Type B pancreatic cell (in vitro differentiated cells): ENCODE data around the gene TRABD2A. TPM values are rescaled to one million over a fixed set of nuclear protein-coding genes. Genes with fewer than 3 reads are reported as not detected.

Source experiments
- DNase-seq: peaks from one replicate; pipeline ENCODE4 v3.0.0; 2021; ENCODE audit warnings: mixed read lengths; ENCODE audit not compliant: unreplicated experiment; ENCODE audit errors: extremely low spot score
- H3K27ac Mint-ChIP-seq: 2 replicates; pipeline ENCODE4 v1.8.0; 2021; ENCODE audit warnings: mild to moderate bottlenecking, mixed read lengths
- H3K27me3 Mint-ChIP-seq: 2 replicates; pipeline ENCODE4 v1.8.0; 2021; ENCODE audit warnings: mixed read lengths
- H3K36me3 Mint-ChIP-seq: 2 replicates; pipeline ENCODE4 v1.8.0; 2021; ENCODE audit warnings: mixed read lengths
- H3K4me1 Mint-ChIP-seq: one replicate; pipeline ENCODE4 v1.8.0; 2021; ENCODE audit warnings: mixed read lengths; ENCODE audit not compliant: unreplicated experiment
- H3K4me3 Mint-ChIP-seq: 2 replicates; pipeline ENCODE4 v1.8.0; 2021; ENCODE audit warnings: mild to moderate bottlenecking, mixed read lengths
- H3K9me3 Mint-ChIP-seq: 2 replicates; pipeline ENCODE4 v1.8.0; 2021; ENCODE audit warnings: mixed read lengths
- total RNA-seq: library from RNA; stranded (reverse); gene quantifications from 2 replicates; pipeline ENCODE4 v1.2.1, GENCODE V29; 2021; ENCODE audit warnings: low replicate concordance
- TF ChIP-seq, protein P1 (sequence below): fragments of 200-600 bp; sonication (generic); conservative IDR thresholded peaks from 2 replicates; pipeline ENCODE4 v1.5.0; 2021; ENCODE audit warnings: antibody characterized with exemption, mild to moderate bottlenecking

The TRABD2A gene
- total RNA-seq, 1 donor from 2014 or later = 3.3 TPM

DNA sequence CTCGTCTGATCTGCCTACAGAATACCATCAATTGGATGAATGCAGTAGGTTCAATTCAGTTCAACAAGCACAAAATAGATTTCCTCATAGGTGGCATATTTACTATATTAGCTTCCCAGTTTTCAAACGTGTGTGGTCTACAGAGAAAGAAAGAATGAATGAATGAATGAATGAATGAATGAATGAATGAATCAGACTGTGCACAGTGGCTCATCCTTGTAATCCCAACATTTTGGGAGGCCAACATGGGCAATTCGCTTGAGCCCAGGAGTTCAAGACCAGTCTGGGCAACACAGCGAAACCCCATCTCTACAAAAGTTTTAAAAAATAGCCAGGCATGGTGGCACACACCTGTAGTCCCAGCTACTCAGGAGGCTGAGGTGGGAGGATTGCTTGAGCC lies 94.9 kb downstream of the TRABD2A start:
- no peaks in the 10 kb centered on the region for H3K4me1 Mint-ChIP-seq
- no peak overlapping the region for H3K27ac Mint-ChIP-seq
- no peaks in the 10 kb centered on the region for H3K9me3 Mint-ChIP-seq
- TF ChIP-seq, protein P1, sequence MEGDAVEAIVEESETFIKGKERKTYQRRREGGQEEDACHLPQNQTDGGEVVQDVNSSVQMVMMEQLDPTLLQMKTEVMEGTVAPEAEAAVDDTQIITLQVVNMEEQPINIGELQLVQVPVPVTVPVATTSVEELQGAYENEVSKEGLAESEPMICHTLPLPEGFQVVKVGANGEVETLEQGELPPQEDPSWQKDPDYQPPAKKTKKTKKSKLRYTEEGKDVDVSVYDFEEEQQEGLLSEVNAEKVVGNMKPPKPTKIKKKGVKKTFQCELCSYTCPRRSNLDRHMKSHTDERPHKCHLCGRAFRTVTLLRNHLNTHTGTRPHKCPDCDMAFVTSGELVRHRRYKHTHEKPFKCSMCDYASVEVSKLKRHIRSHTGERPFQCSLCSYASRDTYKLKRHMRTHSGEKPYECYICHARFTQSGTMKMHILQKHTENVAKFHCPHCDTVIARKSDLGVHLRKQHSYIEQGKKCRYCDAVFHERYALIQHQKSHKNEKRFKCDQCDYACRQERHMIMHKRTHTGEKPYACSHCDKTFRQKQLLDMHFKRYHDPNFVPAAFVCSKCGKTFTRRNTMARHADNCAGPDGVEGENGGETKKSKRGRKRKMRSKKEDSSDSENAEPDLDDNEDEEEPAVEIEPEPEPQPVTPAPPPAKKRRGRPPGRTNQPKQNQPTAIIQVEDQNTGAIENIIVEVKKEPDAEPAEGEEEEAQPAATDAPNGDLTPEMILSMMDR = no peak
- H3K27me3 Mint-ChIP-seq = no peaks in the 10 kb centered on the region
- H3K4me3 Mint-ChIP-seq = no peak overlapping the region
- no peaks in the 10 kb centered on the region for H3K36me3 Mint-ChIP-seq
- DNase-seq = no peak

DNA sequence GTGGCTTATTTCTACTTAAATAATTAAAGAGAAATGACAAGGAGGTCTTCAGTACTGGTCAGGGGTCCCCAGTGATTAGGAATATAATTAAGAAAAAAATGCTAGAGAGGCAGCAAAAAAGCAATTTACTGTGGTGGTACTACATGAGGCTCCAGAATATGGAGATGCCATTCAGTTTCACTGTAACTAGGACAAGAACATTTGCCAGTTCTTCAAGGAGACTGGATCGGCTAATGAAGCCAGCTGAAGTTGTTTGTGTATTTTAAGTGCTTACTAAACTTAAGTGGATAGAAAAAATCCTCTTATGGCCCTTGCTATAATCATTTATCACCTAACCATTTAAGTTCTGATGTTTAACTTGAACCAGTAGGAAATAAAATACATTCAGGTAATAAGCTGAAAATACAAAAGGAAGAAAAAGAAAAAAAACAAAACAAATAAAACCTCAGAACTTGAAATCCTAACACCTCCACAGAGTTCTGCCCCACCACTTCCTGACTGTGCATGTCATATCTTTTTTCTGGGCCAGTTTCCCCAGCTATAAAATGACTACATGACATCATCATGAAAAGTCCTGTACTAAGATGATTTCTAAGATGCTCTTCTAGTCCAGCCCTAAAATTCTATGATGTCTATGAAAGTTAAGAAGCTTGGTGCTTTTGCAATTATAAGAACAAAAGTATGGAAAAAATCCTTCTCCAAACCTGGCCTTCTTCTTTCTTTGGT lies 98.0 kb downstream of the TRABD2A start:
- H3K27ac Mint-ChIP-seq = no peak overlapping the region
- H3K4me1 Mint-ChIP-seq = no peaks in the 10 kb centered on the region
- no peak overlapping the region for H3K4me3 Mint-ChIP-seq
- TF ChIP-seq, protein P1 = no peak
- no peaks in the 10 kb centered on the region for H3K27me3 Mint-ChIP-seq
- no peaks in the 10 kb centered on the region for H3K9me3 Mint-ChIP-seq
- DNase-seq = no peak
- H3K36me3 Mint-ChIP-seq = no peaks in the 10 kb centered on the region

DNA sequence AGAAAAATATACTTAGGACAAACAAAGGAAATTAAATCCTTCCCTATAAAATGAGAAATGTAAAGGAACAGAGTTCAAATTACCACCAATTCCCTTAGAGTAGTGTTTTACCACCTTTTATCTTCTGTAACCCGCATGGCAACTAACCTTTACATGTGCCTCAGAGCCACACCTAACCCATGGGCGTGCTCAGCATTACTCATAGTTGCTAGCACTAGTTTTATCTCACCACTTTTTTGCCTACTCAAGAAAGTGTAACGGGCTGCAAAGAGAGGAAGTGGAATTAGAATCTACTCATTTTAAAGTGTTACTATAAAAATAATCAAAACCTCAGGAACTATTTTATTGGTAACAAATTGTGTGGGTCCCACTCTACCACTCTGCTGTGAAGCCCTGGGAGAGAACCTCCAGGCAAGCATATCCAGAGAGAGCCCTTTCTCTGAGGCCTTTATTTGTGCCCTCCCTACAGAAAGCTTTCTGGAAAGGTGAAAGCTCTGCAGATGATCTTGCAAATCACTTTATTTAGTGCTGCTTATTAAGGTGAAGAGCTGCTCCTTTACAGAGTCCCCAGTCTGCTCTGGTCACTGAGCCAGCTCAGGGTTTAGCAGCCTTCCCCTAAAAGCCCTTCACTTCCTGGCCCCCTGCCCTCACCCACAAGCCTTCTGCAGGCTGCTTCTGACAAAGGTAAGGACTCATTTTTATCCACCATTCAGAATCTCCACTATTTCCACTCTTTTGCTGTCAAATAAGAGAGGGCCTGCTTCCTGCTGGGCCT lies 98.8 kb downstream of the TRABD2A start:
- Mint-ChIP-seq H3K27ac (no peak overlapping the region), H3K4me1 (no peaks in the 10 kb centered on the region), H3K27me3 (no peaks in the 10 kb centered on the region), H3K9me3 (no peaks in the 10 kb centered on the region), H3K4me3 (no peak overlapping the region), H3K36me3 (no peaks in the 10 kb centered on the region)
- TF ChIP-seq, protein P1 = no peak
- DNase-seq = no peak

- Mint-ChIP-seq H3K4me3 (no peak overlapping the region), H3K9me3 (no peaks in the 10 kb centered on the region), H3K27ac (no peak overlapping the region), H3K4me1 (no peaks in the 10 kb centered on the region), H3K27me3 (no peaks in the 10 kb centered on the region), H3K36me3 (no peaks in the 10 kb centered on the region)
- TF ChIP-seq, protein P1 = no peak
- DNase-seq = no peak
Measured at GRCh38 chr2:84779781-84780180, 101.1 kb downstream of the TRABD2A start.

DNA sequence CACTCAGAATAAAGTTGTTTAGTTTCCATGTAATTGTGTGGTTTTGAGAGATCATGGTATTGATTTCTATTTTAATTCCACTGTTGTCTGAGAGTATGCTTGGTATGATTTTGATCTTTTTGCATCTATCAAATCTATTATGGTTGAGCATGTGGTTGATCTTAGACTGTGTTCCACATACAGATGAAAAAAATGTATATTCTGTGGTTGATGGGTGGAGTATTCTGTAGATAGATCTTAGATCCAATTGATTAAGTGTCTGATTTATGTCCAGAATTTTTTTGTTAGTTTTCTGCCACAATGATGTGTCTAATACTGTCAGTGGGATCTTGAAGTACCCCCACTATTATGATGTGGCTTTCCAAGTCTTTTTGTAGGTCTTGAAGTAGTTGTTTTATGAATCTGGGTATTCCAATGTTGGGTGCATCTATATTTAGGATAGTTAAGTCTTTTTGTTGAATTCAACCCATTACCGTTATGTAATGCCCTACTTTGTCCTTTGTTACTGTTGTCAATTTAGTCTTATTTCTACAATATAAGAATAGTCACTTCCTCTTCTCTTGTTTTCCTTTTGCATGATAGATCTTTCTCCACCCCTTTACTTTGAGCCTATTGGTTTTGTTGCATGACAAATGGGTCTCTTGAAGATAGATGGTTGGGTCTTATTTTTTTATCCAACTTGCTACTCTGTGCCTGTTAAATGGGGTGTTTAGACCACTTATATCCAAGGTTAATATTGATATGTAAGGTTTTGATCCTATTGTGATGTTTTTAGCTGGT lies 101.8 kb downstream of the TRABD2A start:
- no peak overlapping the region for H3K27ac Mint-ChIP-seq
- no peaks in the 10 kb centered on the region for H3K9me3 Mint-ChIP-seq
- no peak overlapping the region for H3K4me3 Mint-ChIP-seq
- DNase-seq = no peak
- H3K27me3 Mint-ChIP-seq = no peaks in the 10 kb centered on the region
- TF ChIP-seq, protein P1 = no peak
- no peaks in the 10 kb centered on the region for H3K36me3 Mint-ChIP-seq
- no peaks in the 10 kb centered on the region for H3K4me1 Mint-ChIP-seq
